ENCODE measurements around the gene NPSR1. TPM values are rescaled to one million over a fixed set of nuclear protein-coding genes. Genes with fewer than 3 reads are reported as not detected.

Gene NPSR1
- total RNA-seq, 1 experiment from 2014 or later = not detected

DNA sequence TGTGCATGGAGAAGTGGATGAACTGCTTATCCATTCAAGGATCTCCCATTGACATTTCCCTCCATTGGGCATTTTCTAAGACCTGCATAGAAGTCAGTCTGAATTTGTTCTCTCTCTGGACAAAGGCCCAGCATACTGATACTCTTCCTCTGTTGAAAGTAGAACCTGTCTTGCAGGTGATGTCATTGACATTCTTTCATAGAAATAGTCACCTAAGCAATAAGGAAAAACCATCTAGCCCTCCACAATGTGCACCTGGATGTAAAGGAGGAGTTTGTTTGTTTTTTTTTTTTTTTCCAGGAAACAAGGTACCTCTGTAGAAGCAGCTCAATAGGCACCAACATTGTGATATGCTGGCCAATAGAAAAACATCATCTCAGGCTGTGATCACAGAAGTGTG, 228.8 kb downstream of the NPSR1 start:
- Histone ChIP-seq H3K23ac (ENCODE audit: insufficient read length, low read depth, low read length) (no peak overlapping the region), H2AFZ (ENCODE audit: low read length) (no peak overlapping the region), H2BK120ac (ENCODE audit: low read depth, low read length, poor library complexity, severe bottlenecking) (no peak overlapping the region), H2BK5ac (ENCODE audit: insufficient read length, low read length) (no peak overlapping the region), H3K18ac (ENCODE audit: insufficient read length, low read depth, low read length) (no peak overlapping the region), H3K79me2 (ENCODE audit: insufficient read depth, low read length) (no peaks in the 10 kb centered on the region), H4K5ac (ENCODE audit: insufficient read length, low read depth, low read length) (no peak overlapping the region), H4K91ac (ENCODE audit: insufficient read length, low read depth, low read length) (no peak overlapping the region), H3K4me1 (ENCODE audit: insufficient read depth, low read length) (no peaks in the 10 kb centered on the region), H4K8ac (replicated peaks; ENCODE audit: insufficient read length, low read depth, low read length) (no peak overlapping the region), H2AK5ac (ENCODE audit: insufficient read length, low read length) (no peak overlapping the region), H4K20me1 (ENCODE audit: control insufficient read depth, insufficient read depth, insufficient read length) (no peaks in the 10 kb centered on the region), H3K23me2 (ENCODE audit: insufficient read length, low read depth, low read length, poor library complexity, severe bottlenecking) (no peaks in the 10 kb centered on the region), H2BK20ac (ENCODE audit: low read depth, low read length, poor library complexity, severe bottlenecking) (no peak overlapping the region), H3K56ac (ENCODE audit: insufficient read length, low read depth, low read length) (no peak overlapping the region), H2BK15ac (ENCODE audit: low read depth, low read length) (no peak overlapping the region), H3K9ac (ENCODE audit: extremely low read depth, insufficient read length, low read length) (no peak overlapping the region), H3K27ac (ENCODE audit: insufficient read length, low read depth, low read length) (no peak overlapping the region), H3K4ac (ENCODE audit: low read depth, low read length) (no peak overlapping the region), H2BK12ac (ENCODE audit: insufficient read length, low read depth, low read length) (no peak overlapping the region), H3K4me2 (ENCODE audit: insufficient read depth, insufficient read length, low read length) (no peak overlapping the region), H3K9me3 (ENCODE audit: control insufficient read depth, low read depth, low read length) (peaks cover 20% of the 10 kb centered on the region), H3K79me1 (ENCODE audit: insufficient read depth, low read depth, low read length, poor library complexity, severe bottlenecking) (no peaks in the 10 kb centered on the region), H3K27me3 (ENCODE audit: insufficient read depth, low read length) (no peaks in the 10 kb centered on the region; the same call in 1 of the 2 replicates), H3K14ac (ENCODE audit: insufficient read depth, low read length) (no peak overlapping the region), H3T11ph (ENCODE audit: low read length) (no peak overlapping the region)
- Mint-ChIP-seq H3K9me3 (peaks cover 25 to 29% of the 10 kb centered on the region in 2 experiments), H3K27me3 (ENCODE audit: low read depth) (no peaks in the 10 kb centered on the region), H3K36me3 (ENCODE audit: insufficient read depth in 1 of 3, low read depth in 3 of 3) (peaks cover 9 to 22% (median 20%) of the 10 kb centered on the region in 3 experiments), H3K4me3 (no peak overlapping the region), H3K4me1 (peaks cover 0 to 4% of the 10 kb centered on the region in 2 experiments; a peak in 1 of 4 replicates), H3K27ac (no peak overlapping the region)
- no peak for DNase-seq
- TF ChIP-seq CTCF (conservative IDR thresholded peaks at IDR 0.05) = no peak
